Measurements from ENCODE around the gene ART5.

- TF ChIP-seq EZH2 (IDR thresholded peaks at IDR 0.05; ENCODE audit: borderline replicate concordance, low read length) (no peak), CTCF (IDR thresholded peaks at IDR 0.05; ENCODE audit: low read length) (no peak)
Observed at GRCh38 chr11:3655547-3655946, 13.8 kb upstream of the ART5 start.
